ENCODE measurements around the gene NUMBL. TPM values are rescaled to one million over a fixed set of nuclear protein-coding genes. Genes with fewer than 3 reads are reported as not detected.

The NUMBL gene
- total RNA-seq, 4 donors from 2014 or later = 28.2 to 51.7 (median 41.5) TPM

GRCh38 chr19:40621283-40621682 lies 69.2 kb downstream of the NUMBL start:
- no peak overlapping the region for H3K4me3 ChIP-seq
- intact Hi-C loops (cut with DNase I) = no loop called here
- peaks cover 0 to 30% (median 11%) of the 10 kb centered on the region in 4 donors for H3K4me1 ChIP-seq
- DNase-seq (ENCODE audit: extremely low spot score) = no peak
- H3K9me3 ChIP-seq = no peaks in the 10 kb centered on the region
- no peaks in the 10 kb centered on the region for H3K27me3 ChIP-seq
- TF ChIP-seq EP300 (IDR thresholded peaks at IDR 0.05) = no peak
- TF ChIP-seq CTCF (IDR thresholded peaks at IDR 0.05) = no peak
- TF ChIP-seq POLR2AphosphoS5 (IDR thresholded peaks at IDR 0.05) = no peak
- TF ChIP-seq POLR2A (IDR thresholded peaks at IDR 0.05; ENCODE audit: low read depth) = no peak
- WGBS = 94% methylated on average over 2 of the region's 2 CpGs
- H3K27ac ChIP-seq (replicated peaks in 1 of 4) = no peak overlapping the region
- peaks cover 13 to 82% (median 69%) of the 10 kb centered on the region in 4 donors for H3K36me3 ChIP-seq

- 92% methylated on average over 8 of the region's 8 CpGs for WGBS
- TF ChIP-seq CTCF (IDR thresholded peaks at IDR 0.05) = no peak
- TF ChIP-seq POLR2A (IDR thresholded peaks at IDR 0.05; ENCODE audit: low read depth) = no peak
- no peak for TF ChIP-seq EP300 (IDR thresholded peaks at IDR 0.05)
- no peak for TF ChIP-seq POLR2AphosphoS5 (IDR thresholded peaks at IDR 0.05)
- H3K4me3 ChIP-seq = no peak overlapping the region
- H3K27me3 ChIP-seq = no peaks in the 10 kb centered on the region
- H3K4me1 ChIP-seq = peaks cover 5 to 41% (median 18%) of the 10 kb centered on the region in 4 donors
- DNase-seq (ENCODE audit: extremely low spot score) = no peak
- H3K9me3 ChIP-seq = no peaks in the 10 kb centered on the region
- no peak overlapping the region for H3K27ac ChIP-seq (replicated peaks in 1 of 4)
- intact Hi-C loops (cut with DNase I) = no loop called here
- H3K36me3 ChIP-seq = peaks cover 13 to 71% (median 57%) of the 10 kb centered on the region in 4 donors
Measured at GRCh38 chr19:40620161-40620485, 70.3 kb downstream of the NUMBL start.

- Histone ChIP-seq H3K36me3 (peaks cover 13 to 71% (median 55%) of the 10 kb centered on the region in 4 donors), H3K4me1 (peaks cover 8 to 46% (median 23%) of the 10 kb centered on the region in 4 donors), H3K4me3 (no peak overlapping the region), H3K27me3 (no peaks in the 10 kb centered on the region), H3K9me3 (no peaks in the 10 kb centered on the region), H3K27ac (replicated peaks in 1 of 4) (no peak overlapping the region)
- TF ChIP-seq POLR2AphosphoS5 (IDR thresholded peaks at IDR 0.05) (no peak), EP300 (IDR thresholded peaks at IDR 0.05) (no peak), POLR2A (IDR thresholded peaks at IDR 0.05; ENCODE audit: low read depth) (no peak), CTCF (IDR thresholded peaks at IDR 0.05) (no peak)
- intact Hi-C loops (cut with DNase I) = no loop called here
- DNase-seq (ENCODE audit: extremely low spot score) = no peak
- 80% methylated on average over 9 of the region's 11 CpGs for WGBS
Measured at GRCh38 chr19:40619333-40620160, 70.9 kb downstream of the NUMBL start.

- intact Hi-C loops (cut with DNase I) = loop anchor here (2.0 kb wide), 1 partner anchor 17 kb away; no protein-coding TSS in a partner anchor
- TF ChIP-seq CTCF (IDR thresholded peaks at IDR 0.05) = no peak
- TF ChIP-seq EP300 (IDR thresholded peaks at IDR 0.05) = no peak
- TF ChIP-seq POLR2AphosphoS5 (IDR thresholded peaks at IDR 0.05) = no peak
- no peak for TF ChIP-seq POLR2A (IDR thresholded peaks at IDR 0.05; ENCODE audit: low read depth)
- Histone ChIP-seq H3K36me3 (peaks cover 13 to 56% (median 43%) of the 10 kb centered on the region in 4 donors), H3K9me3 (no peaks in the 10 kb centered on the region), H3K4me1 (peaks cover 15 to 50% (median 32%) of the 10 kb centered on the region in 4 donors), H3K27me3 (peaks cover 0 to 9% (median 4%) of the 10 kb centered on the region in 4 donors), H3K27ac (replicated peaks in 1 of 4) (no peak overlapping the region), H3K4me3 (no peak overlapping the region)
- no peak for DNase-seq (ENCODE audit: extremely low spot score)
- WGBS = 94% methylated on average over 4 of the region's 4 CpGs
Measured at GRCh38 chr19:40617961-40618360, 72.5 kb downstream of the NUMBL start.

Data from esophagus muscularis mucosa (tissue), 4 donors.